ENCODE data around the gene DMAP1.

The DMAP1 gene

GRCh38 chr1:44228218-44228617 is 14.9 kb downstream of the DMAP1 start:
- no peak for DNase-seq (ENCODE audit: low read depth in 2 of 2)

GRCh38 chr1:44229435-44230167 is 16.3 kb downstream of the DMAP1 start:
- DNase-seq (ENCODE audit: low read depth in 2 of 2): no peak

GRCh38 chr1:44230796-44231195 is 17.5 kb downstream of the DMAP1 start:
- no peak for DNase-seq (ENCODE audit: low read depth in 2 of 2)

GRCh38 chr1:44233593-44233992 is 20.3 kb downstream of the DMAP1 start:
- DNase-seq (ENCODE audit: low read depth in 2 of 2): no peak

- no peak for DNase-seq (ENCODE audit: low read depth in 2 of 2)
These were observed 22.5 kb downstream of the DMAP1 start for GRCh38 chr1:44235808-44236207.

- DNase-seq (ENCODE audit: low read depth in 2 of 2): no peak
These were observed 23.4 kb downstream of the DMAP1 start for GRCh38 chr1:44236490-44237272.

GRCh38 chr1:44237721-44238457 is 24.6 kb downstream of the DMAP1 start:
- no peak for DNase-seq (ENCODE audit: low read depth in 2 of 2)

GRCh38 chr1:44238660-44239059 is 25.4 kb downstream of the DMAP1 start:
- no peak for DNase-seq (ENCODE audit: low read depth in 2 of 2)

GRCh38 chr1:44239331-44239960 is 26.2 kb downstream of the DMAP1 start:
- no peak for DNase-seq (ENCODE audit: low read depth in 2 of 2)

- no peak for DNase-seq (ENCODE audit: low read depth in 2 of 2)
These were observed 26.7 kb downstream of the DMAP1 start for GRCh38 chr1:44239961-44240371.

GRCh38 chr1:44240802-44241671 is 27.8 kb downstream of the DMAP1 start:
- DNase-seq (ENCODE audit: low read depth in 2 of 2): no peak

- DNase-seq (ENCODE audit: low read depth in 2 of 2): no peak
These were observed 29.5 kb downstream of the DMAP1 start for GRCh38 chr1:44242746-44243145.

GRCh38 chr1:44243782-44244495 is 30.7 kb downstream of the DMAP1 start:
- DNase-seq (ENCODE audit: low read depth in 2 of 2): no peak

- no peak for DNase-seq (ENCODE audit: low read depth in 2 of 2)
These were observed 31.7 kb downstream of the DMAP1 start for GRCh38 chr1:44244986-44245385.

GRCh38 chr1:44246806-44247205 is 33.5 kb downstream of the DMAP1 start:
- DNase-seq (ENCODE audit: low read depth in 2 of 2): no peak

GRCh38 chr1:44249543-44249942 is 36.3 kb downstream of the DMAP1 start:
- DNase-seq (ENCODE audit: low read depth in 2 of 2): no peak

GRCh38 chr1:44250068-44250781 is 37.0 kb downstream of the DMAP1 start:
- no peak for DNase-seq (ENCODE audit: low read depth in 2 of 2)

- no peak for DNase-seq (ENCODE audit: low read depth in 2 of 2)
These were observed 38.2 kb downstream of the DMAP1 start for GRCh38 chr1:44251486-44251885.

- no peak for DNase-seq (ENCODE audit: low read depth in 2 of 2)
These were observed 38.9 kb downstream of the DMAP1 start for GRCh38 chr1:44251989-44252671.
